Osteoblast (primary cell): ENCODE data around the gene C1orf159. TPM values are rescaled to one million over a fixed set of nuclear protein-coding genes. Genes with fewer than 3 reads are reported as not detected.

Experiments used
- DNase-seq: peaks from one replicate; pipeline ENCODE4 v3.0.0; 2011; ENCODE audit warnings: low spot score, mixed read lengths; ENCODE audit not compliant: insufficient read length; ENCODE audit errors: missing footprints
- H2AFZ ChIP-seq: 2 replicates; pipeline ENCODE4 v1.6.0; 2011; ENCODE audit warnings: mild to moderate bottlenecking, low read length
- H3K27ac ChIP-seq: 2 replicates; pipeline ENCODE4 v1.5.1; 2011; ENCODE audit warnings: mild to moderate bottlenecking, low read depth, low read length, moderate library complexity
- H3K27me3 ChIP-seq: 2 replicates; pipeline ENCODE4 v1.6.0; 2012; ENCODE audit warnings: mild to moderate bottlenecking, control low read depth, inconsistent platforms, low read length, moderate library complexity; ENCODE audit not compliant: insufficient read depth
- H3K36me3 ChIP-seq: 2 replicates; pipeline ENCODE4 v1.5.1; 2011; ENCODE audit warnings: mild to moderate bottlenecking, low read length, control low read depth, moderate library complexity; ENCODE audit not compliant: insufficient read depth
- H3K4me1 ChIP-seq: 2 replicates; pipeline ENCODE4 v1.5.1; 2011; ENCODE audit warnings: mild to moderate bottlenecking, low read length, control low read depth, moderate library complexity; ENCODE audit not compliant: insufficient read depth
- H3K4me2 ChIP-seq: 2 replicates; pipeline ENCODE4 v1.6.0; 2011; ENCODE audit warnings: mild to moderate bottlenecking, low read length; ENCODE audit not compliant: insufficient read depth
- H3K4me3 ChIP-seq: fragments of 200-600 bp; sonication (generic); 3 replicates; pipeline ENCODE4 v1.5.1; 2012; ENCODE audit warnings: mild to moderate bottlenecking, low read length, inconsistent platforms; ENCODE audit not compliant: insufficient read depth
- H3K79me2 ChIP-seq: 2 replicates; pipeline ENCODE4 v1.6.0; 2012; ENCODE audit warnings: mild to moderate bottlenecking, low read length, control low read depth, inconsistent platforms; ENCODE audit not compliant: insufficient read depth
- H3K9me3 ChIP-seq: 2 replicates; pipeline ENCODE4 v1.5.1; 2011; ENCODE audit warnings: low read depth, low read length, control low read depth
- H4K20me1 ChIP-seq: 2 replicates; pipeline ENCODE4 v1.6.0; 2012; ENCODE audit warnings: mild to moderate bottlenecking, low read length, control low read depth; ENCODE audit not compliant: insufficient read depth
- CTCF ChIP-seq: IDR thresholded peaks from 2 replicates; pipeline ENCODE4 v1.5.1; 2011; ENCODE audit warnings: mild to moderate bottlenecking, low read depth, low read length, moderate library complexity; ENCODE audit errors: extremely low read depth
- total RNA-seq: library from RNA; depleted of rRNA; stranded (reverse); fragments of >200 nt; gene quantifications from 2 replicates; pipeline ENCODE4 v1.2.3, GENCODE V29; 2012

Gene C1orf159
- total RNA-seq, 1 donor: 5.4 TPM

DNA sequence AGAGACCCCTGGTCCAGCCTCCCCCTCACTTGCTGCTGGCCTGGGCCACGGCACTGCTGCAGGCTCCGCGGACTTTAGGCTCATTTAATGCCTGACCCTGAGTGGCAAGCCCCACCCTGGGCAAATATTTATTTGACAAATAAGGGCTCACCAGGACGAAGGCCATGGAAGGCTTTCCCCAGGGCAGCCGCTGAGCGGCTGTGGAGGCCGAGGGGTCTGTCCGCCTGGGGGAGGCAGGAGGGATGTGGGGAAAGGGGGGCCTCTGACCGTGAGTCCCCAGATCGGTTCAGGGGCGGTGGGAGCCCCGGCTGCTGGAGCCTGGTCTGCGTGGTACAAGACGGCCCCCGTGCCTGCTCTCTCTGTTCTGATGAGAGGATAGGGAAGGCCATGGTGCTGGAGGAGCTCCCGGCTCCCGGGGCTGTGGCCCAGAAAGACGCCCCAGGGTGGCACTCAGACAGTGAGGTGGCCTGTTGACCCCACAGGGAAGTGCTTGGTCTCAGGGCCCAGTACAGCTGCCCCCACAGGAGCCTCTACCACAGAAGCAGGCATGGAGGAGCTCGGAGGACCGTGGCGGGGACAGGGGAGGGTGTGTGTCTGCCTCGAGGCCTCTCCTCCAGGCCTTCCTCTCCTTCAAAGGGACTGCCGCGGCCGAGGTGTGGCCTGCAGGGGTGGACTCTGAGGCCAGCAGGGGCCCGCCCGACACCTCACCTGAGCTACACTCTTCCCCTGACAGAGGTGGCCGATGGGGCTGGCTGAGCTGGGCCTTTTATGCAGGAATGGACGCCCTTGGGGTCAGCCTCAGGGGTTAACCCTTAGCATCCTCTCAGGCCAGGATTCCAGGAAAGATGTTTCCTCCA is 9.1 kb upstream of the C1orf159 start:
- Histone ChIP-seq H3K79me2 (no peaks in the 10 kb centered on the region), H3K9me3 (no peaks in the 10 kb centered on the region), H3K4me3 (no peak overlapping the region), H3K27me3 (no peaks in the 10 kb centered on the region), H3K4me1 (no peaks in the 10 kb centered on the region), H3K4me2 (no peak overlapping the region), H2AFZ (no peak overlapping the region), H3K36me3 (no peaks in the 10 kb centered on the region), H3K27ac (no peak overlapping the region), H4K20me1 (peaks cover 3% of the 10 kb centered on the region)
- no peak for TF ChIP-seq CTCF
- peak; percentile 92 for DNase-seq

DNA sequence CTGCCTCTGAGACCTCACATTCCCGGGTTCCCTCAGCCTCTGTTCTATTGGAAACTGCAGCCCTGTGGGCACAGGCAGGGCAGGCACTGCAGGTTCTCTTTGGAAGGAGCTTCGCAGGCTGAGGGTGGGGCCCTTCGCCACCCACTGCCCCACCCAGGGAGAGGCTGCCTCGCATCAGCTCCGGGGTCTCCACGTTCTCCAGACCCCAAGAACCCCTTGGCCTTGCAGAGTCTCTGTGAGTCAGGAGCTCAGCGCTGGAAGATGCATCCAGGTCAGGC is 8.6 kb upstream of the C1orf159 start:
- no peak overlapping the region for H2AFZ ChIP-seq
- no peak for TF ChIP-seq CTCF
- peaks cover 1% of the 10 kb centered on the region for H3K27me3 ChIP-seq

DNA sequence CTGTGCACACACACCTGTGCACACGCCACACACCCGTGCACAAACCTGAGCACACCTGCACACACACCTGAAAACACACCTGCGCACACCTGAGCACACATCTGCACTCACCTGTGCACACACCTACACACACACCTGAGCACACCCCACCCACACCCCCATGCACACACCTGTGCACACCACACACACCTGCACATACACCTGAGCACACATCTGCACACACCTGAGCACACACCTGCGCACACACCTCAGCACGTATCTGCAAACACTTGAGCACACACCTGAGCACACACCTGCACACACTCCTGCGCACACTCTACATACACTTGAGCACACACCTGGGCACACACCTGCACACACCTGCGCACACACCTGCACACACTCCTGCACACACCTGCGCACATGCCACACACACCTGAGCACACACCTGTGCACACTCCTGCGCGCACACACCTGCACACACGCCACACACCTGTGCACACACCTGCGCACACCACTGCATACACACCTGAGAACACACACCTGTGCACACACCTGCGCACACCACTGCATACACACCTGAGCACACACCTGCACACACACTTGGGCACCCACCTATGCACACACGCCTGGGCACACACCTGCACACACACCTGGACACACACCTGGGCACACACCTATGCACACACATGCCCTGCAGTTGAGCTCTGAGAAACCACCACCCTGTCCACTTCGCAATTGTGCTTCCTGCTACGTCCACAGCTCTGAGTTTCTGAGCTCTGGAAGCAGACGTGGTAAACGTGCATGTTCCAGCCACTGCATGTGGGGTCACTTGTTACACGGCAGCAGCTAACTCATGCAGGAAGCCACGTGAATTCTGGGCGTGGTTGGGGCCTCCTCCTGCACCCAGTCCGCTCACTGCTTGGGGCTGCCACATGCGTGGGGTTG is 8.0 kb upstream of the C1orf159 start:
- H3K27me3 ChIP-seq: peaks cover 6% of the 10 kb centered on the region
- peak; percentile 96 for DNase-seq
- H3K79me2 ChIP-seq: no peaks in the 10 kb centered on the region

More for the DNA sequence above, 8.6 kb upstream of the C1orf159 start:
- no peak overlapping the region for H3K4me3 ChIP-seq
- H3K4me1 ChIP-seq: no peaks in the 10 kb centered on the region
- no peak overlapping the region for H3K27ac ChIP-seq
- H3K79me2 ChIP-seq: no peaks in the 10 kb centered on the region
- DNase-seq: no peak
- peaks cover 3% of the 10 kb centered on the region for H4K20me1 ChIP-seq
- H3K4me2 ChIP-seq: no peak overlapping the region
- no peaks in the 10 kb centered on the region for H3K9me3 ChIP-seq
- H3K36me3 ChIP-seq: no peaks in the 10 kb centered on the region

More for the DNA sequence above, 8.0 kb upstream of the C1orf159 start:
- no peak overlapping the region for H3K4me2 ChIP-seq
- H2AFZ ChIP-seq: no peak overlapping the region
- H3K4me3 ChIP-seq: no peak overlapping the region
- H3K27ac ChIP-seq: no peak overlapping the region
- no peaks in the 10 kb centered on the region for H3K9me3 ChIP-seq
- TF ChIP-seq CTCF: no peak
- peaks cover 3% of the 10 kb centered on the region for H4K20me1 ChIP-seq
- no peaks in the 10 kb centered on the region for H3K4me1 ChIP-seq
- H3K36me3 ChIP-seq: no peaks in the 10 kb centered on the region
